Stimulated activated CD8-positive, alpha-beta memory T cell treated with anti-CD3 and anti-CD28 coated beads, Interleukin-7, amount 100 ng/mL, for 4 hours (primary cell): ENCODE data around the gene GPC5.
"Not testable (repeated sequence)": the region's sequence is repeated elsewhere in the genome, so short reads cannot be mapped to it uniquely, and the experiment has no call there.

Experiments
- DNase-seq, 2 donors: peaks; one replicate each; pipeline ENCODE4 v3.0.0-alpha.2; 2020; ENCODE audit warnings: low read depth in 2 of 2

GPC5 gene

DNA sequence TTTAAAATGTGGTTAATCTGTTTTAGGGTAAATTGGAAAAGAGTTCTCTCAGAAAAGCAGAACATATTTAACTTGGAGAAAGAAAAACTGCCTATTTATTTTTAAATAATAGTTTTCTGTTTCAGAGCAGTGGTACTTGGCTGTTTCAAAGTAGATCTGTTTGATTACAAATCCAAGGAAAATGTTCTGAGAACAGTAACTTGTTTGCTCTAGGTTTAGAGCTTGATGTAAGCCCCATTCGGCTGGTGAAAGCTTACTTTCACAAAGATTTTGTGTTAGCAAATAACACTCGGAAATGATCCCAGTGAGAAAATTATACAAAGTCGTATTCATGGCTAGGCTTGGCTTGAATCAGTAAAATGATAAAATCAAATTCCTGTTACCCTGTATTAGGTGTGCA lies 1432.4 kb downstream of the GPC5 start:
- DNase-seq: no peak

DNA sequence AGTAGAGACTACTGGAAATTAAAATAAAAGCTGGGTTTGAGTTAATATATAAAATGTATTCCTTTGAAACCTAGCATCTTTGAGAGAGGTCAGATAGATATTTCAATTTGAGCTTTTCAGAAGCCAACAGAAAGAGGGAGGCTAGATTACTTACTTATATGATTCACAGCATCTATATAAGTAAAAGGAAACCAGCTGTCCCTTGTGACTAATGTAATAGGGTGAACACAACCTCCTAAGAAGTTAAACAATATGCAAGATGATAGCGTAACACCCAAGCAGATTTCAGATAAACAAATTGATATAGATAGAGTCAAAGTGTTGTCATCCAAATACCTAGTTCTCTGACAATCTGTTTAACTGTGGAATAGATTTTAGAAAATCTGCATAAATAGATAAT lies 1434.7 kb downstream of the GPC5 start:
- DNase-seq: no peak

DNA sequence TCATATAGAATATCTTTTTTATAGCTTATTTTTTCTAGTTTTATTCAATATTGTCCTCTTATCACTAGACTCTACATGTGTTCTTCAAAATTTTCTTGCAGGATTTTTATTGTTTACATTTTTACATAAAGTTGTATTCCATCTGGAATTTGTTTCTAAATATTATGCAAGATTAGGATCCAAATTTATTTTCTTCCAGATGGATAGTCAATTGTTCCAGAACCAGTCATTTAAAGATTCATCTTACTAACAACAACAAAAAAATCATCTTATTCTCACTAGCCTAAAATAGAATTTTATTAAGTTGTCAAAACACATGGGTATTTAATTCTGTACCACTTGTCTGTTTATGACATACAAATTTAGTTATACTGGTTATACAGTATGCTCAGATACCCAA lies 1437.8 kb downstream of the GPC5 start:
- DNase-seq: no peak

DNA sequence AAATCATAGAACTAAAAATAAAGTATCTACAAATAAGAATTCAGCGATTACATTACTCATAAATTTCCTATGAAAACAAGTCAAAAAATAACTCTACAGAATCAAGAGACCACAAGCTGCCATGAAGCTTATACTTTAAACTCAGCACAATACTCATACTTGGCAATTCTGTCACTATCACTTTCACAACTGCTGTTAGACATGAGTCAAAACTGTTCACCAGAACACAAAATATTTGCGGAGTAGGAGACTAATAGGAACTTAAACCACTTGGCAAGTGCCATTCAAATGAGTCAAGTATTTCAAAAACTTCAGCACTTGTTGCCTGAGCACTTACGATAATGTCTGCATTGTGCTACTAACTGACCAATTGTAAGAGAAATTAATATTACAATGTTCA lies 1440.4 kb downstream of the GPC5 start:
- DNase-seq: no peak

DNA sequence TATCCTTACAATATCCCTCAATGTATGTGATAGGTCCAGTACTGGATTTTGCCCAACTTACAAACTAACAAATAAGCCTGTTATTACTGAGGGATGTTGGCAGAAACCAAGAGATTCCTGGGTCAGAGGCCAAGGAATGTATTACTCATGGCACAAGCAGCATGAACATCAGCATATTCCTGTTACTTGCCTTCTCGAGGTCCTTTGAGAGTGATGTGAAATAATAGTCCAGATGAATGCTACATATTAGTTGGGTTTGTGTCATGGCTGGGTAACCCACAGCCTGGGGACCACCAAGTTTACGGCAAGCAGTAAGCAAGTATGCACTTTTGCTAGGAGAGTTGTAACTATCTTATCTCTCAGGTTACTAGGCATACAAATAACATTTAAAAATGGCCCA lies 1443.7 kb downstream of the GPC5 start:
- no peak for DNase-seq

DNA sequence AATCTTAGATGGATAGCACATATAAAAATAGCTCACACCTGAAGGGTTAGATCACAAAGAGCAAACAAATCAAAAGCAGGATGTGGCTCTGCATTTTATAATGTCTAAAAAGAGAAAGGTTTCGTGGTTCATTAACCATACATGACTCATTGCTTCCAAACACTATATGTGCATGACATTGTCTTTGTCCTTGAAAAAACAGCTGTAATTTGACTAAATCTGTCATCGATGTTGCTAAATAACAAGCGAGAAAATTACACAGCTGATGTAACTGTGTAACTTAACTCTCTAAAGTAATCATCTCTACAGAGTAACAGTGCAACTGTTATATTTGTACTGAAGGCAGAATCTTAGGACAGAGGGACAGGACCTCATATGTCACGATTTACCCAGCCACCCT lies 1445.1 kb downstream of the GPC5 start:
- no peak for DNase-seq

DNA sequence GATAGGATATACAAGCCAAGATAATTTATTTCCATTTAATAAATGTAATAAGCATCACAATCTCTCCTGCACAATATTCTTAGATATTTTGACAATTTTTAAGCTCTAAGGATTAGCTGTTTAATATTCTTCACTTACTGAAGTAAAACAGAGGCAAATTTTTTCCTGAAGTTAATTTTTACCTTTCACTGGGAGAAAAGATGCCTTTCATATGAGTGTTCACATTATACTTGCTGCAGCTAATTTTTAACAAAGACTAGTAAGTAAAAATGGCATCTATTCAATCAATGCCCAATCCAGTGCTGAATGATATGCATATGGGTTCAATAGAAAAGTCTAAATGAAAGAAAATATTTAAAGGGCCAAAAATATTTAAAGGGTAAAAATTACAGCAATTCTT lies 1451.0 kb downstream of the GPC5 start:
- no peak for DNase-seq

DNA sequence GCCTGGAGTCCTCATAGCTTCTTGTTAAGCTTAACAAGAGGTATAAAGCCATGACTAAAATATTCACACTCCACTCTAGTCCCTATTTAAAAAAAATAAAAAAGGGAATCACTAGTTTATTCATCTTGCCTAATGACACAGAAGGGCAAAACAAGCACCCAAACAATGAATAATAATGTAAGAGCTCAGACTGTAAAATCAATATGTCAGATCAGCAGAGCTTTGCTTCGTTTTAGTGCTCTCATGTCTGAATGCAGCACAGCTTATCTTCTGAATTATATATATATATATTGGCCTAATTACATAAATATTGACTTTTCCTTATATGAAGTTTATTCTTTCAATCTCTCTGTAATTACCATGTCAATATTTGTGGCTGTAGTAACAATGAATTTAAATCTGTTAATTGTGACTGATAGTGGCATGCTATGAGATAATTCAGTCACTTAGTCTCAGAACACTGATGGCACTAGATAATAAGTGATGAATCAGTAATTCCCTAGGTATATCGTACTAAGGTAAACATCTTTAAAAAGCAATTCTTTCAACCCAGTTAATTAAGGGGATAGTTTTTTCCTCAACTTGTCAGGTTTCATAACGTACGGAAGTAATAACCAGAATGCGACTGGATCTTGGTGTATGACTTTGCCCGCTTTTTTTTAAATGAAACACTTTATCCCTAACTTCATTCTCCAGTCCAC lies 1466.3 kb downstream of the GPC5 start:
- no peak for DNase-seq

DNA sequence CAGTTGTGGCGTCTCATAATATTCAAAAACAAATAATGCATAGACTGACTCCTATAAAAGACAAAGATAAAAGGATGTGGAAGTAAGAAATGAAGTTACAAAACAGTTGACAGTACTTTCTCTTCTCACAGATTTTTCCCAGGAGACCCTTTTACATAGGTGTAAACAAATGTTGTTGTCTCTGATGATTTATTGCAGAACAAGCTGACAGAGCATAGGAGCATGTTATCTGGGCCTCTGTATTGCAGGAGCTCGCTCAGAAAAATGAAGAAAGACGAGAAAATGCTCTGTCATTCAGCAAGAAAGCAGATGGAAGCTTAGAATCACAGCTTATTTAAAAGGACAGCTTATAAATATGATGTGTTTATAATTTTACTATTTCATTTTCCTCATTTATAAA lies 1474.6 kb downstream of the GPC5 start:
- DNase-seq: no peak

DNA sequence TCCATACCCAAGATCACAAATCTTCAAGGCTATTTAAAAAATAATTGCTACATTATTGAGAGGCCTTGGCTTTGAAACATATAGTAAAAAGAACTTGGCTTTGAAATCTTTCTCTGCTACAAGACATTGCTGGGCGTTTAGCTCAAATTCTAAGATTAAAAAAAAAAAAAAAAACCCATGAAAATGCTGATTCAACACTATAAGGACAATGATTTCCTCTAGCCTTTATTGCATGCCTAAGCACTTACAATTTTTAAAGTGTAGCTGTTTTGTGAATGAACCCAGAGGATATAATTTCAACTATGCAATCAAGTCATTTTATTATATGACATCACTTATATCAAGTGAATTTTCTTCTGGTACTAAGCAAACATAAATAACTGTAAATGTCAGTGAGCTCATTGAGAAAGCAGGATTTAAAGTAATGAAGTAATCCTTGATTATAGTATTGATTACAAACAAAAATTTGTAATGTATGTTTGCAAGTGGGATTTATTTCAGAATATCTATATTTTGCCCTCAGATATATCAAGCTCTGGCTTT lies 1488.2 kb downstream of the GPC5 start:
- no peak for DNase-seq

DNA sequence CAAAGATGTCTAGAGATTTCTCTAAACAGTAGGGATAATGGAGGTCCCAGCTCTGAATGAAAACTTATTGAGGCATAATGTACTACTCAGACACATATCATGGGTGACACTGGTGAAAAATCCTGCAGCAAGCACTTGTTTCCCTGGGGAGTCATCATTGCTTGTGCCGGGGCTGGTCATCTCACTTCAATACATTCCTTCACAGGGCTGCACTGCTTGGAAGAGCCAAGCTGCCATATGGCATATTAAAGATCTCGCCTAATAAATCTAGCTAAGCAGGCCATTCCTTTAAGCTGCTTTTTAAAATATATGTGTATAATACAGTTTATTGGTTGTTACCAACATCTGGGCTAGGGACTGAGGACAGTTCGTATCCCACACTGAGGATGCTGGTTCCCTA lies 1496.0 kb downstream of the GPC5 start:
- no peak for DNase-seq

DNA sequence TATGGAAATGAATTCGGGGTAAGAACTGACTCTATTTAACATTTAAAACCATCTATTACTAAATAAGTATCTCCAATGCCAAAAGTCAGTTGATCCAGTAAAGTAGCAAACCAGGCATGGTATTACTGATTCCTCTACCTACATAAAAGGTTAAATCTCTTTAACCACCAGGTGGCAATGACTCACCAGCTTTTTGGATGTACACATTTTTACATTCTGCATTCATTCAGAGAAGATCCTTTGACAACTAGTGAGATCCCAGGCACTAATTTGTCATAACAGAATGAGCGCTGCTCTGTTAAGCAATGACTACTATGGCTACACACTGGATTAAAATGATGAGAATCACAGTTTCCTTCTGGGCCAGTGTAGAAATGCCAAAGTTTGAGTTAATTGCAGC lies 1498.4 kb downstream of the GPC5 start:
- DNase-seq: no peak

DNA sequence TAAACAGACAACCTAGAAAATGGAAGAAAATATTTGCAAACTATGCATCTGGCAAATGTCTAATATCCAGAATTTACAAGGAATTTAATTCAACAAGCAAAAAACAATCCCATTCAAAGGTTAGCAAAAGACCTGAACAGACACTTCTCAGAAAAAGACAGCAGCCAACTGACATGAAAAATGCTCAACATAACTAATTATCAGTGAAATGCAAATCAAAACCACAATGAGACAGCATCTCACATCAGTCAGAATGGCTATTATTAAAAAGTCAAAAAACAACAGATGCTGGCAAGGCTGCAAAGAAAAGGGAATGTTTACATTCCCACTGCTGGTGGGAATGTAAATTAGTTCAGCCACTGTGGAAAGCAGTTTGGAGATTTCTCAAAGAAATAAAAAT lies 1500.5 kb downstream of the GPC5 start:
- DNase-seq: not testable (repeated sequence)

DNA sequence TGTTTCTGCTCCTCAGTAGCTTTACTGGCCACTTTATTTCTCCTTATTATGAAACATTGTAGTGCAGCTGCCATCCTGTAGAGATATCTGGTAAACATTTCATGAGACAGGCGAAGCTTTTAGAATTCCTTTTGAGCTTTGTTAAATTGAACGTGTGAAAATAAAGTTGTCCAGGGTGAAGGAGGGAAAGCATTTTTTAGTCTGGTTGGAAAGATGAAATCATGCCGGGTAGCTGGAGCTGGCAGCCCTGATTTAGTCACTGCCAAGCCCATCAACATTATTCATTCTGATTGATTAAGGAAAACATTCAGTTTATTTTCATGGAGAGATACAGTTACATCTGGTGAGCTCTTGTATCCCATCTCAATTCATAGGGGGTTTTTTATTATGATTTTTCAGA lies 1502.0 kb downstream of the GPC5 start:
- no peak for DNase-seq

DNA sequence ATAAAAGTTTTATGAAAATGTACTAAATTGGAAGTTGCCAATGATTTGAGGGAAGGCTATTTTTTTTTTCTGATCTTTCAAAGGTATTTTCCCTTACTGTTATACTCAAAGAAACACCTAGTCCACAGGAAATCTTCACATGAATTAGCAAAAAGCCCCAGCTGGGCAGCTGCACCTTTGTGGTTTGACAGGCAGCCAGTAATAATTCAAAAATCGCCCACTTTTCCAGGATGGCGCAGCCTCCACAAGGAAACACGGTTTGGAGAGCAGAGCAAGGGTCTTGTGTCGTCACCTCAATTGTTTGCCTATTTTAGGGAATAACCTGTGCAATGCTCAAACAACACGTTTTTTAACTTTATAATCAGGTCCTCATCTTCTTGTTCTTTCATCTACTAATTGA lies 1503.3 kb downstream of the GPC5 start:
- no peak for DNase-seq

DNA sequence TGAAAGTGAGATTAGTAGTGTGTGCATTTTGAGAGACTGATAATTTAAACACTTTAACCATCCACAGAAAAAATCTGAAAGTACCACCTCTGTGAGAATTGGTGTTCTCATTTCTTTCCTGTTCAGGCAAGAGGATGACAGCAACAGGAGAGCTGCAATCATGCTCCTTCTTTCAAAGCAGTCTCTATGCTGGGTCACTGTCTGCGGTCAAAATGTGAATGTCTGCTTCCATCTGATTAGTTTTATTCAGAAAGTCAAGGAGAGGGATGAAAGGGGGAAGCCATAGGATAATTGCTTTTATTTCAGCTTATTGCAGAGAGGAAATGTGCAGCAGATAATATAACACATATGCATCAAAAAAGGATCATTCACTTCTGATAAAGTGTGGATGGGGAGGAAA lies 1514.2 kb downstream of the GPC5 start:
- DNase-seq: no peak

DNA sequence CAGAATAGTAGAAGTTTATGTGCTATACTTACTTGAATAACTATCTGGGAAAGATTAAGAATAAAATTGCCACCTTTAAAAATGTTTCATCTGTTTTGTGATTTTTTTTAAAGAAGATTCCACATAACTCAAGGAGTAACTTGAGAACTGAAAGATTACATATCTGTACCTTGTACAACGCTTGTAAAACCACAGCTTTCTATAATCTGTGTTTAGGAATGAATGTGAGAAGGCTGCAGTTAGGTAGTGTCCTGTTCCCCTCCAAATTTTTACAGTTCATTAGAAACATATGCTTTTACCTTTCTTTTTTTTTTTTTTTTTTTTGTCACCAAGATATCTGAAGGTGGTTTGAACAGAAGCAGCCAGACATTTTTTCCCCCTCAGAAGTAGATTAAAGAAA lies 1515.4 kb downstream of the GPC5 start:
- DNase-seq: no peak
